Prostate gland (tissue), 2 donors: ENCODE measurements around the gene CCDC134.

ENCODE experiments used
- POLR2A ChIP-seq: fragments of 450-650 bp; IDR thresholded peaks from one replicate; pipeline ENCODE4 v1.6.1; 2016; ENCODE audit warnings: antibody characterized with exemption, mild to moderate bottlenecking
- TF ChIP-seq, protein P1 (sequence below), 4 experiments: fragments of 200-600 bp in 2 of 4; fragments of 450-650 bp in 2 of 4; sonication (generic) in 2 of 4; IDR thresholded peaks; 1 replicate in 3 of 4; 2 replicates in 1 of 4; pipeline ENCODE4 v1.5.1; 2016 to 2019; ENCODE audit warnings: antibody characterized with exemption in 4 of 4, mild to moderate bottlenecking in 2 of 4, moderate library complexity in 2 of 4

DNA sequence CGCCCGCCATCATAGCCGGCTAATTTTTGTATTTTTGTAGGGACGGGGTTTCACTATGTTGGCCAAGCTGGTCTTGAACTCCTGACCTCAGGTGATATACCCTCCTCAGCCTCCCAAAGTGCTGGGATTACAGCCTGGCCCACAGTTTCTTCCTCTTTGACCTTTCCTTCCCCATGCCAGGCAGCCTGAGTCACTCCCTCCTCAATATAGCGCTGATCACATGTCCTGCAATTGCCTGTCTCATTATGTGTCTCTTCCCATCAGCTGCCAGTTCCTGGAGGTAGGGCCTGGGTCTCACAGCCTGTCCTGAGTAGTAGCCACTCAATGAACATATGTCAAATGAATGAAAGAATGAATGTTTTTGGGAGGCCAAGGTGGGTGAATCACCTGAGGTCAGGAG, 43.0 kb upstream of the CCDC134 start:
- no peak for TF ChIP-seq POLR2A
- TF ChIP-seq, protein P1, sequence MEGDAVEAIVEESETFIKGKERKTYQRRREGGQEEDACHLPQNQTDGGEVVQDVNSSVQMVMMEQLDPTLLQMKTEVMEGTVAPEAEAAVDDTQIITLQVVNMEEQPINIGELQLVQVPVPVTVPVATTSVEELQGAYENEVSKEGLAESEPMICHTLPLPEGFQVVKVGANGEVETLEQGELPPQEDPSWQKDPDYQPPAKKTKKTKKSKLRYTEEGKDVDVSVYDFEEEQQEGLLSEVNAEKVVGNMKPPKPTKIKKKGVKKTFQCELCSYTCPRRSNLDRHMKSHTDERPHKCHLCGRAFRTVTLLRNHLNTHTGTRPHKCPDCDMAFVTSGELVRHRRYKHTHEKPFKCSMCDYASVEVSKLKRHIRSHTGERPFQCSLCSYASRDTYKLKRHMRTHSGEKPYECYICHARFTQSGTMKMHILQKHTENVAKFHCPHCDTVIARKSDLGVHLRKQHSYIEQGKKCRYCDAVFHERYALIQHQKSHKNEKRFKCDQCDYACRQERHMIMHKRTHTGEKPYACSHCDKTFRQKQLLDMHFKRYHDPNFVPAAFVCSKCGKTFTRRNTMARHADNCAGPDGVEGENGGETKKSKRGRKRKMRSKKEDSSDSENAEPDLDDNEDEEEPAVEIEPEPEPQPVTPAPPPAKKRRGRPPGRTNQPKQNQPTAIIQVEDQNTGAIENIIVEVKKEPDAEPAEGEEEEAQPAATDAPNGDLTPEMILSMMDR (IDR thresholded peaks at IDR 0.05), result no peak
